ENCODE measurements around the gene TCF7.

TCF7 gene

GRCh38 chr5:134114886-134115805, 665 bp downstream of the TCF7 start:
- DNase-seq, result no peak

GRCh38 chr5:134115806-134116175, 1.3 kb downstream of the TCF7 start:
- DNase-seq, result no peak

- DNase-seq, result no peak
Observed at GRCh38 chr5:134116286-134116685, 1.8 kb downstream of the TCF7 start.

- DNase-seq, result no peak
Observed at GRCh38 chr5:134116789-134117761, 2.6 kb downstream of the TCF7 start.

GRCh38 chr5:134118212-134118835, 3.8 kb downstream of the TCF7 start:
- no peak for DNase-seq

GRCh38 chr5:134119720-134120119, 5.2 kb downstream of the TCF7 start:
- DNase-seq, result no peak

- no peak for DNase-seq
Observed at GRCh38 chr5:134120386-134121138, 6.1 kb downstream of the TCF7 start.

- no peak for DNase-seq
Observed at GRCh38 chr5:134122530-134122929, 8.0 kb downstream of the TCF7 start.

- DNase-seq, result no peak
Observed at GRCh38 chr5:134123360-134123759, 8.9 kb downstream of the TCF7 start.

GRCh38 chr5:134124289-134125038, 10.0 kb downstream of the TCF7 start:
- no peak for DNase-seq

GRCh38 chr5:134125039-134126015, 10.8 kb downstream of the TCF7 start:
- DNase-seq, result no peak

- peak; percentile 27 to 56 for DNase-seq
Observed at GRCh38 chr5:134127376-134127861, 12.9 kb downstream of the TCF7 start.

GRCh38 chr5:134127988-134128647, 13.6 kb downstream of the TCF7 start:
- no peak for DNase-seq

GRCh38 chr5:134128648-134128995, 14.1 kb downstream of the TCF7 start:
- DNase-seq, result no peak

GRCh38 chr5:134129411-134130238, 15.1 kb downstream of the TCF7 start:
- no peak for DNase-seq

GRCh38 chr5:134130239-134130945, 15.9 kb downstream of the TCF7 start:
- no peak for DNase-seq

GRCh38 chr5:134131165-134131564, 16.7 kb downstream of the TCF7 start:
- DNase-seq, result no peak
